Measurements from ENCODE around the gene CT45A1. TPM values are rescaled to one million over a fixed set of nuclear protein-coding genes. Genes with fewer than 3 reads are reported as not detected.
A peak's percentile ranks its signal among the peaks of the same experiment; 100 is the strongest.
"Not testable (repeated sequence)": the region's sequence is repeated elsewhere in the genome, so short reads cannot be mapped to it uniquely, and the experiment has no call there.

Gene CT45A1, protein sequence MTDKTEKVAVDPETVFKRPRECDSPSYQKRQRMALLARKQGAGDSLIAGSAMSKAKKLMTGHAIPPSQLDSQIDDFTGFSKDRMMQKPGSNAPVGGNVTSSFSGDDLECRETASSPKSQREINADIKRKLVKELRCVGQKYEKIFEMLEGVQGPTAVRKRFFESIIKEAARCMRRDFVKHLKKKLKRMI
- not detected for polyA plus RNA-seq (ENCODE audit: low read depth in 6 of 6)

DNA sequence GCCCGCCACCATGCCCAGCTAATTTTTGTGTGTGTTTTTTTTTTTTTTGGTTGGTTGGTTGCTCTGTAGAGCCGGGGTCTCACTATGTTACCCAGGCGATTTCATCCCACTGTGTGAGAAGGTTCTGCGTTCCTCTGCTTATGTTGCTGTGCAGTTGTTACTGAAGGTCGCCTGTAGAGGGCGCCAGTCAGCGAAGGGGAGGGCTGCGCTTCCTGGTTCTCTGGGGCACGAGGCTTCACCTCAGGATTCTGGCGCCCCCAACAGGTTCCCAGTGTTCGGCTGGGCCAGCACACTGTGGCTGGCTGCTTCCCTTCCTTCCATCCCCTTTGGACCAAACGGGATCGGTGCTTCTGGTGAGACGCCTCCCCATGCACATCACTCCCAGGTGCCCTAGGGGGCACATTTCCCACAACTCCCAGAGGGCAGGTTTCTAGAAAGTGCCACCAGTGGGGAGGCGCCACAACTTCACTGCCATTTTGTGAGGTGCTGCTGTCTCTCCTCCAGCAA, at the start of gene CT45A1:
CT45A1 (plus strand) TSS at position 457 of the 507 bp plus-strand sequence. CDS start 5,302 bp downstream, outside the sequence.
- DNase-seq; H3K9me3 Mint-ChIP-seq; ATAC-seq (ENCODE audit: low read depth in 2 of 2); H3K36me3 Mint-ChIP-seq; H3K27ac Mint-ChIP-seq; H3K4me1 Mint-ChIP-seq; H3K27me3 Mint-ChIP-seq: not testable (repeated sequence)
- H3K4me3 Mint-ChIP-seq: peak within 1 kb of the TSS in 1 of 8 donors; percentile 56

DNA sequence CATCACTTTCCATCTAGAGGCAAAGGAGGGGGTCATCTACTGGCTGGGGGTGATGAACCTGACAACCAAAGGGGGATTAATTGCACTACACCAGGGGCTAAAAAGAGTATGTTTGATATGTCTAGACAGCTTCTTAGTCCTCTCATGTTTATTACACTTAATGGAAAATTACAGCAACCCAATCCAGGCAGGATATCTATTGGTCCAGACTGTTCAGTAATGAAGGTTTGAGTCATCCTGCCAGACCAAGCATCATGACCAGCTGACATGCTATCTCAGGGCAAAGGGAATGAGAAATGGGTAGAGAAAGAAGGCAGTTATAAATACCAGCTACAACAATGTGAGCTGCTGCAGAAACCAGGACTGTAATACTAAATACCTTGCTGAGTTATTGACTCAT, 40.5 kb upstream of the CT45A1 start:
- H3K27me3 Mint-ChIP-seq: peaks cover 0 to 16% (median 9%) of the 10 kb centered on the region in 3 donors
- H3K9me3 Mint-ChIP-seq; DNase-seq; H3K4me3 Mint-ChIP-seq; ATAC-seq (ENCODE audit: low read depth in 2 of 2); H3K27ac Mint-ChIP-seq; H3K36me3 Mint-ChIP-seq; H3K4me1 Mint-ChIP-seq: not testable (repeated sequence)

DNA sequence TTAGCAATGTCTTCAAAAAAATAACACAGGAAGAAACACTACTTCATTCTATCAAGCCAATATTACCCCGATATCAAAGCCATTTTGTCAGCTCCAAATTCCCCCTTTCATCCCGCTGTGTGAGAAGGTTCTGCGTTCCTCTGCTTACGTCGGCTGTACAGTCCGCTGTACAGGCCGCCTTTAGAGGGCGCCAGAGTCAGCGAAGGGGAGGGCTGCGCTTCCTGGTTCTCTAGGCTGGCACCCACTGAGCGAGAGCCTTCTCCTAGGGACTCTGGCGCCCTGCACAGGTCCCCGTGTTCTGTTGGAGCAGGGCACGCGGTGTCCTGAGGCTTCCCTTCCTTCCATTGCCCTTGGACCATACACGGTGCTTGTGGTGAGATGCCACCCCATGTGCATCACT, 25.3 kb upstream of the CT45A1 start:
- no peaks in the 10 kb centered on the region for H3K4me1 Mint-ChIP-seq
- DNase-seq (no peak), ATAC-seq (ENCODE audit: low read depth in 2 of 2) (no peak)
- no peak overlapping the region for H3K27ac Mint-ChIP-seq
- H3K27me3 Mint-ChIP-seq: peaks cover 0 to 6% (median 4%) of the 10 kb centered on the region in 3 donors
- H3K36me3 Mint-ChIP-seq: no peaks in the 10 kb centered on the region
- no peak overlapping the region for H3K4me3 Mint-ChIP-seq
- H3K9me3 Mint-ChIP-seq: peaks cover 0 to 4% (median 0%) of the 10 kb centered on the region in 7 donors

DNA sequence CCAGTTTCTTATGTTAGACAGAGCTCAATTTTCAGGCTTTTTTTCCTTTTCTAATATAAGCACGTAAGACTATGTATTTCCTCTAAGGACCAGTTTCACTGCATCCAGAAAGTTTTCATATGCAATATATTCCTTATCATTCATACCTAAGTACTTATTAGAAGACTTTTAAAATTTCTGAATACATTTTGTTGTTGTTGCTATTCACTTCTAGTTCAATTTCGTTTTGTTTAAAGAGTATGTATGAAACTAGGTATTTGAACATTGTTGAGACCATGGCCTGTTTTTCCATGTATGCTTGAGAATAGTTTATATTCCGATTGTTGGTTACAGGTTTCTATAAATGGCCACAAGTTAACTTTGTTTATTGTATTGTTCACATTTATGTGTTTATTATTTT, 18.0 kb upstream of the CT45A1 start:
- H3K27ac Mint-ChIP-seq: no peak overlapping the region
- ATAC-seq (ENCODE audit: low read depth in 2 of 2): no peak

DNA sequence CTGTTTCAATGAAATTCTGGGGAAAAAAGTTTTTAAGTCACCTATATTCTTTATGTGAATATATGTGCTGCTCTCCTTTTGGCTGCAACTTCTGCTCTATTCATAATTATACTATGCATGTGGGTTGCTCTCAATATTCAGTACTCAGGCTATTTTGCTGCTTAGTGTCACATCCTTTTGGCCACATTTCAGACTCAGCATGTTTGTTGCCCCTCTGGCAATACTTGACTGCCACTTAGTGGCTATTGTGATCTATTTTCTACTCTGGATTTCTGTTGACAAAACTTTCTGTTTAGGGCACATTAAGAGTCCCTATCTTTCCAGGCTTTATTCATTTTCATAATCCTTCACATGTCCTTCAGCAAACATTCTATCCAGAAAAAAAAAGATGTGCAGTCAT, 15.8 kb upstream of the CT45A1 start:
- Mint-ChIP-seq H3K36me3 (no peaks in the 10 kb centered on the region), H3K9me3 (no peaks in the 10 kb centered on the region), H3K4me1 (no peaks in the 10 kb centered on the region), H3K27ac (peak overlapping the region in 1 of 6 donors; percentile 55), H3K4me3 (no peak overlapping the region), H3K27me3 (peaks cover 0 to 11% (median 5%) of the 10 kb centered on the region in 3 donors)
- ATAC-seq (ENCODE audit: low read depth in 2 of 2) (no peak), DNase-seq (no peak)

More for the DNA sequence above, 18.0 kb upstream of the CT45A1 start:
- Mint-ChIP-seq H3K4me3 (no peak overlapping the region), H3K27me3 (peaks cover 5 to 11% (median 6%) of the 10 kb centered on the region in 3 donors), H3K4me1 (no peaks in the 10 kb centered on the region), H3K36me3 (no peaks in the 10 kb centered on the region), H3K9me3 (no peaks in the 10 kb centered on the region)
- DNase-seq: no peak

DNA sequence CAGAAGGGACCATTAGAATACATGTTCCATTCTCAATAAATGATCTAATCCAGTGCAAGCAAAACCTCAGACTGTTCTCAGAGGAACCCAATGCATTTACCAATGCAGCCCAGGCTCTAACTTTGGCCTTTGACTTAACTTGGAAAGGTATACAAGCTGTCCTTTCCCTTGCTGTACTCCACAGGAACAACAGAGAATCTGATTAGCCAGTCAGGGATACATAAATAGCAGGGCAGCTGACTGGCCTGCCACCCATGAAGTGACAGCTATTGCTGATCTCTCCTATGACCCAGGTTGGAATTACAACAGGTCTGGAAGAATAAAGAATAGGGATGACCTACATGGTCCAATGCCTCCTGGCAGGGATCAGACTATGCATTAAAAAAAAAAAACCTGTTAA, 14.5 kb upstream of the CT45A1 start:
- ATAC-seq (ENCODE audit: low read depth in 2 of 2) (no peak), DNase-seq (no peak)
- Mint-ChIP-seq H3K27me3 (peaks cover 0 to 11% (median 5%) of the 10 kb centered on the region in 3 donors), H3K27ac (no peak overlapping the region), H3K9me3 (no peaks in the 10 kb centered on the region), H3K4me1 (no peaks in the 10 kb centered on the region), H3K4me3 (no peak overlapping the region), H3K36me3 (no peaks in the 10 kb centered on the region)

DNA sequence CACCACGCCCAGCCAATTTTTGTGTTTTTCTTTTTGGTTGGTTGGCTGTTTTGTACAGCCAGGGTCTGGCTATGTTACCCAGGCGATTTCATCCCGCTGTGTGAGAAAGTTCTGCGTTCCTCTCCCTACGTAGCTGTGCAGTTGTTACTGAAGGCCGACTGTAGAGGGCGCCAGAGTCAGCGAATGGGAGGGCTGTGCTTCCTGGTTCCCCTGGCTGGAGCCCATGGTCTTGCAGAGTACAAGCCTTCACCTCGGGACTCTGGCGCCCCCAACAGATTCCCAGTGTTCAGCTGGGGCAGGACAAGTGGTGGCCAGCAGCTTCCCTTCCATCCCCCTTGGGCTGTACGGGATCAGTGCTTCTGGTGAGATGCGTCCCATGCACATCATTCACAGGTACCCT, 5.6 kb upstream of the CT45A1 start:
- no peak for DNase-seq
- H3K27ac Mint-ChIP-seq: no peak overlapping the region
- no peaks in the 10 kb centered on the region for H3K4me1 Mint-ChIP-seq
- H3K4me3 Mint-ChIP-seq: no peak overlapping the region
- H3K36me3 Mint-ChIP-seq: no peaks in the 10 kb centered on the region
- H3K27me3 Mint-ChIP-seq: no peaks in the 10 kb centered on the region
- H3K9me3 Mint-ChIP-seq: no peaks in the 10 kb centered on the region
- ATAC-seq (ENCODE audit: low read depth in 2 of 2): no peak

DNA sequence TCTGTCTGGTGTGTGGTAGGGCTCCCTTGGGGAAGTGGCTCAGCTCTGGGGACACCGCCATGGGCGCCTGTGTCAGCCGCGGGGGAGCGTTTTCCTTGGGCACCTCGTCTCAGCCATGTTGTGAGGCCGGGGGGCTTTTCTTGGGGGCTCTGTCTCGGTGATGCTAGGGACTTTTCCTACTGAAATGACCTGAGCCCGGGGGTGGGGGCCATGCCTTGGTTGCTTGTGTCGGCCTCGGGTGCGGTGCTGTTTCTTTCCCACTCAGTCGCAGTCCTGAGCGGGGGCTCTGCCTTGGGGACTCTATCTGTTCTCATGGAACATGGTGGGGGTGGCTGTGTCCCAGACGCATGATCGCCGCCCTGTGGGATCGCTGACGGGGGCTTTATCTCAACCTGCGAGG, 356 bp downstream of the CT45A1 start:
- Mint-ChIP-seq H3K4me3 (no peak overlapping the region), H3K27me3 (no peaks in the 10 kb centered on the region), H3K27ac (no peak overlapping the region), H3K4me1 (no peaks in the 10 kb centered on the region), H3K9me3 (peaks cover 0 to 1% (median 0%) of the 10 kb centered on the region in 7 donors), H3K36me3 (no peaks in the 10 kb centered on the region)
- ATAC-seq (ENCODE audit: low read depth in 2 of 2) (no peak), DNase-seq (no peak)

DNA sequence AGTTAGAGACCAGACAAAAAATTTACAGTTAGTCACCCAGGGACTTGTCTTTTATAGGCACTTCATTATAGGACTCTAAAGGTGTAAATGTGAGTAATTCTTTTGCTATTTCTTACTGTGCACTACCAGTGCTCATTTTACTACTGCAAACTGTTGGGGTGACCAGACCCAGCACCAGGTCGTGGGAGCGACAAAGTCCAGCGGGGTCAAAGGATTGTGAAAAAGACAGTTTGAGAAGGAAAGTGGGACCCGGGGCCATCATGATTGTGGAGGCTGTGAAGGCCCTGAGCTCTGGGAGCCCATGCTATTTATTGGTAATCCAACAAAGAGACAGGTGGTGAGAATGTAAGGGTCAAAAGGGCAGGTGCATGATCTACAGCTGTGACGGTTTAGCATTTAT, 21.2 kb downstream of the CT45A1 start:
- not testable (repeated sequence) for H3K4me1 Mint-ChIP-seq, H3K27ac Mint-ChIP-seq

DNA sequence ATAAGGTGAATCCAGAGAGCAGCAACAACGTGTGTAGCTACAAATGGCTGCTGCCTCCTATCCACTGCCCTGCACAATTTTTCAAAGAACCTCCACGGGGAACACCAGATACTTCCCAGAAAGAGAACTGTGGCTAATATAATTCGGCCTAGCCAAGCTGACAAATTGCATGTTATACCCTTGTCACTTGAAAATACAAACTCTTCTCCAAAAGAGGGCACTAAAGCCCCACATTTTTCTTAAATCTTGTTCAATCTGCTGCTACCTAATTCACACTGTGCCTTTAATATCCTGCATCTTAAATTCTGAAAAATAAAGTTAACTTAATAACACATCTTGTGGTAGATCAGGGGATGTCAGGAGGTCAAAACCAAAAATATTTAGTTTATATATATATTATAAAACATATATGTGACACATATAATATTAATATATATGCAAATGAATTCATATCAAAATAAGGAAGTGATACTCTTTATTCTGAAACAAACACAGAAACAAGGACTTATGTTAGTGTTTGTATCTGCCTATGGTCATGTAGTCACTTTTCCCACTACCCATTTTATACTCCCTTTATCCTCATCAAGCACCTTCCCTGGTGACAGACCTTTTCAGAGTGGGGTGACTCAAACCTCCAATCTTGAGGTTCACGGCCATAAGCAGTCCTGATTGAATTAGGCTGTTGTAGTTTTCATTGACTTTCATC, 24.1 kb downstream of the CT45A1 start:
- no peaks in the 10 kb centered on the region for H3K9me3 Mint-ChIP-seq
- ATAC-seq (ENCODE audit: low read depth in 2 of 2) (peak in 1 of 2 donors; percentile 40), DNase-seq (no peak)
- H3K27ac Mint-ChIP-seq: peak overlapping the region in 2 of 6 donors; percentile 25 to 35
- H3K27me3 Mint-ChIP-seq: no peaks in the 10 kb centered on the region
- no peak overlapping the region for H3K4me3 Mint-ChIP-seq
- peaks cover 4 to 11% (median 5%) of the 10 kb centered on the region in 3 donors for H3K4me1 Mint-ChIP-seq
- H3K36me3 Mint-ChIP-seq: no peaks in the 10 kb centered on the region

More for the DNA sequence above, 21.2 kb downstream of the CT45A1 start:
- not testable (repeated sequence) for H3K4me3 Mint-ChIP-seq; DNase-seq; H3K27me3 Mint-ChIP-seq; H3K36me3 Mint-ChIP-seq; H3K9me3 Mint-ChIP-seq; ATAC-seq (ENCODE audit: low read depth in 2 of 2)

DNA sequence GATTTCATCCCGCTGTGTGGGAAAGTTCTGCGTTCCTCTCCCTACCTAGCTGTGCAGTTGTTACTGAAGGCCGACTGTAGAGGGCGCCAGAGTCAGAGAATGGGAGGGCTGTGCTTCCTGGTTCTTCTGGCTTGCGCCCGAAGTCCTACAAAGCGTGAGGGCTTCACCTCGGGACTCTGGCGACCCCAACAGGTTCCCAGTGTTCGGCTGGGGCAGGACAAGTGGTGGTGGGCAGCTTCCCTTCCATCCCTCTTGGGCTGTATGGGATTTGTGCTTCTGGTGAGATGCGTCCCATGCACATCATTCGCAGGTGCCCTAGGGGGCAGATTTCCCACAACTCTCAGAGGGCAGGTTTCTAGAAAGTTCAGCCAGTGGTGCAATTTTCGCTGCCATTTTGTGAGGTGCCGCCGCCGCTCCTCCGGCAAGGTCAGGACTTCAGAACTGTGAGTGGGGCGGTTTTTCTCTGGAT, 27.3 kb downstream of the CT45A1 start:
- peak; percentile 5 for DNase-seq
- peaks cover 4 to 11% (median 5%) of the 10 kb centered on the region in 3 donors for H3K4me1 Mint-ChIP-seq
- no peaks in the 10 kb centered on the region for H3K36me3 Mint-ChIP-seq
- H3K4me3 Mint-ChIP-seq: no peak overlapping the region
- H3K9me3 Mint-ChIP-seq: no peaks in the 10 kb centered on the region
- ATAC-seq (ENCODE audit: low read depth in 2 of 2): no peak
- no peaks in the 10 kb centered on the region for H3K27me3 Mint-ChIP-seq
- H3K27ac Mint-ChIP-seq: peak overlapping the region in 1 of 6 donors; percentile 19

DNA sequence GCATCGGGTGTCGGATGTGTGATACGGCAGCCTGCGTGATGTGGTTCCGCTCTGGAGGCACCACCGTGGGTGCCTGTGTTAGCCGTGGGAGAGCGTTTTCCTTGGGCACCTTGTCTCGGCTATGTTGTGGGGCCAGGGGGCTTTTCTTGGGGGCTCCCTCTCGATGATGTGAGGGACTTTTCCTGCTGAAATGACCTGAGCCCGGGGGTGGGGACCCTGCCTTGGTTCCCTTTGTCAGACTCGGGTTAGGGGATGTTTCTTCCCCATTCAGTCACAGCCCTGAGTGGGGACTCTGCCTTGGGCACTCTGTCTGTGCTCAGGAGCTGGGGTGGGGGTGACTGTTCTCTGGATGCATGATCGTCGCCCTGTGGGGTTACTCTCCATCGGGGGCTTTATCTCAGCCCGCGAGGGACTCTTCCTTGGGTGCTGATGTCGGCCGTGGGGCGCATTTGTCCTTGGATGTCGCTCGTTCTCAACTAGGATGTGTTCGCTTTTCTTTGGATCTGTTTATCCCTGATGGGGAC, 27.8 kb downstream of the CT45A1 start:
- Mint-ChIP-seq H3K36me3 (no peaks in the 10 kb centered on the region), H3K9me3 (no peaks in the 10 kb centered on the region), H3K4me3 (no peak overlapping the region), H3K27ac (no peak overlapping the region), H3K27me3 (no peaks in the 10 kb centered on the region), H3K4me1 (peaks cover 4 to 11% (median 5%) of the 10 kb centered on the region in 3 donors)
- DNase-seq (no peak), ATAC-seq (ENCODE audit: low read depth in 2 of 2) (no peak)

DNA sequence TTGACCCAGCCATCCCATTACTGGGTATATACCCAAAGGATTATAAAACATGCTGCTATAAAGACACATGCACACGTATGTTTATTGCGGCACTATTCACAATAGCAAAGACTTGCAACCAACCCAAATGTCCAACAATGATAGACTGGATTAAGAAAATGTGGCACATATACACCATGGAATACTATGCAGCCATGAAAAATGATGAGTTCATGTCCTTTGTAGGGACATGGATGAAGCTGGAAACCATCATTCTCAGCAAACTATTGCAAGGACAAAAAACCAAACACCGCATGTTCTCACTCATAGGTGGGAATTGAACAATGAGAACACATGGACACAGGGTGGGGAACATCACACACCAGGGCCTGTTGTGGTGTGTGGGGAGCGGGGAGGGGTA, 31.3 kb downstream of the CT45A1 start:
- not testable (repeated sequence) for H3K27me3 Mint-ChIP-seq; H3K36me3 Mint-ChIP-seq; H3K27ac Mint-ChIP-seq; H3K4me1 Mint-ChIP-seq; H3K9me3 Mint-ChIP-seq; DNase-seq; H3K4me3 Mint-ChIP-seq; ATAC-seq (ENCODE audit: low read depth in 2 of 2)

DNA sequence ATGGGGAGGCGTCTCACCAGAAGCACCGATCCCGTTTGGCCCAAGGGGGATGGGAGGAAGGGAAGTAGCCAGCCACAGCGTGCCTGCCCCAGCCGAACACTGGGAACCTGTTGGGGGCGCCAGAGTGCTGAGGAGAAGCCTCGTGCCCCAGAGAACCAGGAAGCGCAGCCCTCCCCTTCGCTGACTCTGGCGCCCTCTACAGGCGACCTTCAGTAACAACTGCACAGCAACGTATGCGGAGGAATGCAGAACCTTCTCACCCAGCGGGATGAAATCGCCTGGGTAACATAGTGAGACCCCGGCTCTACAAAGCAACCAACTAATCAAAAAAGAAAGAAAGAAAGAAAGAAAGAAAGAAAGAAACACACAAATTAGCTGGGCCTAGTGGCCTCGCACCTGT, 54.7 kb downstream of the CT45A1 start, which contains the start of gene CT45A3:
CT45A3 (minus strand) TSS at position 101 of the 400 bp plus-strand sequence. CDS start 3,747 bp downstream, outside the sequence.
- H3K4me1 Mint-ChIP-seq; ATAC-seq (ENCODE audit: low read depth in 2 of 2): not testable (repeated sequence)

More for the DNA sequence above, 54.7 kb downstream of the CT45A1 start, which contains the start of gene CT45A3:
- not testable (repeated sequence) for H3K9me3 Mint-ChIP-seq, H3K4me3 Mint-ChIP-seq, H3K27me3 Mint-ChIP-seq, DNase-seq, H3K36me3 Mint-ChIP-seq, H3K27ac Mint-ChIP-seq

All from naive B cell (primary cell).